ENCODE data around the gene FBXL16.

The FBXL16 gene

DNA sequence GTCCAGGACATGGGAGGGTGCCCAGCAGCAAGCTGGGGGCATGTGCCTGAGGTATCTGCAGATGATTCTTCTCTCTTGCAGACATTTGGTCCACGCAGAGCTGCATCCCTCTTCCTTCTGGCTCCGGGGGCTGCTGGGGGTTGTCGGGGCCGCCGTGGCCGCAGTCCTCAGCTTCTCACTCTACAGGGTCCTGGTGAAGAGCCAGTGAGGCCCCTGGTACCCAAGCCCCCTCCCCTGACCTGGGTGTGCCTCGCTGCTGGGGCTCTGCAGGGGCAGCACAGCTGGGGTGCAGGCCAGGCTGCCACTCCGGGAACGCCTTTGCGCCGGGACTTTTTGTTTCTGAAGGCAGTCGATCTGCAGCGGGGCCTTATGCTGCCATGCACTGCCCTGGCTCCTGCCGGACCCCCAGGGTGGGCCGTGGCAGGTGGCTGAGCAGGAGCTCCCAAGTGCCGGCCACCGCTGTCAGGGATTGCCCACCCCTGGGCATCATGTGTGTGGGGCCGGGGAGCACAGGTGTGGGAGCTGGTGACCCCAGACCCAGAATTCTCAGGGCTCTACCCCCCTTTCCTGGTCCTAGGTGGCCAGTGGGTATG is 32.1 kb downstream of the FBXL16 start:
- H3K4me3 ChIP-seq (ENCODE audit: low read depth in 1 of 2, low read length in 1 of 2), result no peak overlapping the region
- H3K27ac ChIP-seq, result no peak overlapping the region
- no peaks in the 10 kb centered on the region for H3K9me3 ChIP-seq
- TF ChIP-seq, protein P1, sequence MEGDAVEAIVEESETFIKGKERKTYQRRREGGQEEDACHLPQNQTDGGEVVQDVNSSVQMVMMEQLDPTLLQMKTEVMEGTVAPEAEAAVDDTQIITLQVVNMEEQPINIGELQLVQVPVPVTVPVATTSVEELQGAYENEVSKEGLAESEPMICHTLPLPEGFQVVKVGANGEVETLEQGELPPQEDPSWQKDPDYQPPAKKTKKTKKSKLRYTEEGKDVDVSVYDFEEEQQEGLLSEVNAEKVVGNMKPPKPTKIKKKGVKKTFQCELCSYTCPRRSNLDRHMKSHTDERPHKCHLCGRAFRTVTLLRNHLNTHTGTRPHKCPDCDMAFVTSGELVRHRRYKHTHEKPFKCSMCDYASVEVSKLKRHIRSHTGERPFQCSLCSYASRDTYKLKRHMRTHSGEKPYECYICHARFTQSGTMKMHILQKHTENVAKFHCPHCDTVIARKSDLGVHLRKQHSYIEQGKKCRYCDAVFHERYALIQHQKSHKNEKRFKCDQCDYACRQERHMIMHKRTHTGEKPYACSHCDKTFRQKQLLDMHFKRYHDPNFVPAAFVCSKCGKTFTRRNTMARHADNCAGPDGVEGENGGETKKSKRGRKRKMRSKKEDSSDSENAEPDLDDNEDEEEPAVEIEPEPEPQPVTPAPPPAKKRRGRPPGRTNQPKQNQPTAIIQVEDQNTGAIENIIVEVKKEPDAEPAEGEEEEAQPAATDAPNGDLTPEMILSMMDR (IDR thresholded peaks at IDR 0.05), result no peak
- peaks cover 56% of the 10 kb centered on the region for H3K36me3 ChIP-seq
- H3K27me3 ChIP-seq, result peaks cover 44% of the 10 kb centered on the region
- peaks cover 19 to 39% of the 10 kb centered on the region in 2 experiments for H3K4me1 ChIP-seq (ENCODE audit: control insufficient read depth in 1 of 2, insufficient read depth in 1 of 2, low read depth in 1 of 2, low read length in 1 of 2)

DNA sequence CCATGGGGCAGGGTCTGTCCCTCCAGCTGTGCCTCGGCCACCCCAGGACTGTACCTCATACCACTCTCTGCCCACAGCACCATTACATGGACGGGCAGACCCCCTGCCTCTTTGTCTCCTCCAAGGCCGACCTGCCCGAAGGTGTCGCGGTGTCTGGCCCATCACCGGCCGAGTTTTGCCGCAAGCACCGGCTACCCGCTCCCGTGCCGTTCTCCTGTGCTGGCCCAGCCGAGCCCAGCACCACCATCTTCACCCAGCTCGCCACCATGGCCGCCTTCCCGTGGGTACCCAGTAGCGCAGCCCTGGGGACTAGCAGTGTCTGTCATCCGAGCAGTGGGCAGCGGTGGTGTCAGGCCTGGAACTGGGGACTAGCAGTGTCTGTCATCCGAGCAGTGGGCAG is 32.8 kb downstream of the FBXL16 start:
- Histone ChIP-seq H3K9me3 (no peaks in the 10 kb centered on the region), H3K4me3 (ENCODE audit: low read depth in 1 of 2, low read length in 1 of 2) (no peak overlapping the region), H3K27me3 (peaks cover 39% of the 10 kb centered on the region), H3K4me1 (ENCODE audit: control insufficient read depth in 1 of 2, insufficient read depth in 1 of 2, low read depth in 1 of 2, low read length in 1 of 2) (peaks cover 23 to 45% of the 10 kb centered on the region in 2 experiments), H3K27ac (no peak overlapping the region), H3K36me3 (peaks cover 56% of the 10 kb centered on the region)
- TF ChIP-seq, protein P1 (IDR thresholded peaks at IDR 0.05), result no peak

DNA sequence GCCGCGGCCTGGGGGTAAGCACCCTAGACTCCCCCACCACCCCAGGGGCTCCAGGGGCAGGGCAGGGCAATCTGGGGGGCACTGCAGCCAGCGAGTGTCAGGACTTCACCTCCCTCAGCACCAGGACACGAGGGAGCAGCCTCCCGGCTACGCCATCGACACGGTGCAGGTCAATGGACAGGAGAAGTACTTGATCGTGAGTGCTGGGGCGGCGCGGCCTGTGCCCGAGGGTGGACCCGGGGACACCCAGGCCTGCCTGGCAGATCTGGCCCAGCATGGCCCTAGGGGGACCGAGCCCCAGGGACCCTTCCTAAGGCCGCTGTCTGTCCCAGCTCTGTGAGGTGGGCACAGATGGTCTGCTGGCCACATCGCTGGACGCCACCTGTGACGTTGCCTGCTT is 33.2 kb downstream of the FBXL16 start:
- peaks cover 24 to 45% of the 10 kb centered on the region in 2 experiments for H3K4me1 ChIP-seq (ENCODE audit: control insufficient read depth in 1 of 2, insufficient read depth in 1 of 2, low read depth in 1 of 2, low read length in 1 of 2)
- H3K27ac ChIP-seq, result no peak overlapping the region
- H3K27me3 ChIP-seq, result peaks cover 34% of the 10 kb centered on the region
- no peak overlapping the region for H3K4me3 ChIP-seq (ENCODE audit: low read depth in 1 of 2, low read length in 1 of 2)
- TF ChIP-seq, protein P1 (IDR thresholded peaks at IDR 0.05), result no peak
- H3K9me3 ChIP-seq, result no peaks in the 10 kb centered on the region
- H3K36me3 ChIP-seq, result peaks cover 56% of the 10 kb centered on the region

DNA sequence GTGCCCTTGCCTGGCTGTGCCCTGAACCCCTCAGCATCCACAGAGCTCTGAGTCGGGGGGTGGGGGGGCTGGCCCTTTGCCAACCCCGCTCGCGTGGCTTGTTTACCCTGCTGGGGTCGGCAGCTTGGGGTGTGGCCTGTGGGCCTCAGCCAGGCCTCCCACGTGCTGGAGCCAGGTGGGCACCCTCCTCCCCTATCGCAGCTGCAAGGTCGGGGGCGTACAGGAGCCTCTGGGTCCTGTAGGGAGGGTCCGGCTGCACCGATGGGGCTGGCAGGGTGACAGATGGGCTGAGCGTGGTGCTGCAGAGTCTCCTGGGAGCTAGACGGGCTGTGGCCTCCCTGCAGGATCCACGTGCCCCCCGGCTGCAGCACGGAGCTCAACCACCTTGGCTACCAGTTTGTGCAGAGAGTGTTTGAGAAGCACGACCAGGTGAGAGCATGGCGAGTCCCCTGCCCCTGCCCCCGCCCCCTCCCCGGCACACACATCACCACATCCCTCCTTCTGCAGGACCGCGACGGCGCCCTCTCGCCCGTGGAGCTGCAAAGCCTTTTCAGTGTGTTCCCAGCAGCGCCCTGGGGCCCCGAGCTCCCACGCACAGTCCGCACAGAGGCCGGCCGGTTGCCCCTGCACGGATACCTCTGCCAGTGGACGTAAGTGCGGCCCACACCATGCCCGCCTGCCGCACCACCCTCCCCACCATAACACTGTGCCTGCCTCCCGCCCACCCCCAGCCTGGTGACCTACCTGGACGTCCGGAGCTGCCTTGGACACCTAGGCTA is 34.1 kb downstream of the FBXL16 start:
- H3K27me3 ChIP-seq, result peaks cover 26% of the 10 kb centered on the region
- H3K36me3 ChIP-seq, result peaks cover 56% of the 10 kb centered on the region
- TF ChIP-seq, protein P1 (IDR thresholded peaks at IDR 0.05), result no peak
- H3K4me3 ChIP-seq (ENCODE audit: low read depth in 1 of 2, low read length in 1 of 2), result no peak overlapping the region
- H3K27ac ChIP-seq, result no peak overlapping the region
- H3K4me1 ChIP-seq (ENCODE audit: control insufficient read depth in 1 of 2, insufficient read depth in 1 of 2, low read depth in 1 of 2, low read length in 1 of 2), result peaks cover 18 to 38% of the 10 kb centered on the region in 2 experiments
- no peaks in the 10 kb centered on the region for H3K9me3 ChIP-seq

DNA sequence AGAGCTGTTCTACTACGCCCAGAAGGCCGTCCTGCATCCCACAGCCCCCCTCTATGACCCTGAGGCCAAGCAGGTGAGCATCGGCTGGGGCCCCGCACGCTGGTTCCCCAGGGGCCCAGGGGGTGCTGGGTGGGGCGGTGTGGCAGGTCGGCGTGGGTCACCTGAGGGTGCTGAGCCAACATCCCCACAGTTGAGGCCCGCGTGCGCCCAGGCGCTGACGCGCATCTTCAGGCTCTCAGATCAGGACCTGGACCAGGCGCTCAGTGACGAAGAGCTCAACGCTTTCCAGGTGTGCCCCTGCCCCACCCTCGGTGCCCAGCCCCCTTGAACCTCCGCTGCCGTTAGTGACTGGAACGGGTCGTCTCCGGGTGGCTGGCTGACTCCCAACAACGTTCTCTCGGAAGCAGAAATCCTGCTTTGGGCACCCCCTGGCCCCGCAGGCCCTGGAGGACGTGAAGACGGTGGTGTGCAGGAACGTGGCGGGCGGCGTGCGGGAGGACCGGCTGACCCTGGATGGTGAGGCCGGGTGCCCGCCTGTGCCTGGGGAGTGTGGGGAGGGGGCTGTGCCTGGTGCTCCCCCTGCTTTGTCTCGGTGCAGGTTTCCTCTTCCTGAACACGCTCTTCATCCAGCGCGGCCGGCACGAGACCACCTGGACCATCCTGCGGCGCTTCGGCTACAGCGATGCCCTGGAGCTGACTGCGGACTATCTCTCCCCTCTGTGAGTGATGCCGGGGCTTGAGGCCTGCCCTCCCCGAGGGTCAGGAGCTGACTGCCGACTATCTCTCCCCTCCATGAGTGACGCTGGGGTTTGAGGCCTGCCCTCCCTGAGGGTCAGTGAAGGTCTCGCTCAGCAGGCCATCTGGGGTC is 34.9 kb downstream of the FBXL16 start:
- Histone ChIP-seq H3K4me1 (ENCODE audit: control insufficient read depth in 1 of 2, insufficient read depth in 1 of 2, low read depth in 1 of 2, low read length in 1 of 2) (peaks cover 17 to 31% of the 10 kb centered on the region in 2 experiments), H3K36me3 (peaks cover 56% of the 10 kb centered on the region), H3K27ac (no peak overlapping the region), H3K9me3 (no peaks in the 10 kb centered on the region), H3K4me3 (ENCODE audit: low read depth in 1 of 2, low read length in 1 of 2) (no peak overlapping the region), H3K27me3 (peaks cover 18% of the 10 kb centered on the region)
- TF ChIP-seq, protein P1 (IDR thresholded peaks at IDR 0.05), result no peak
